NCI-H146 (cell line): ENCODE measurements around the gene FCN2.
"Not testable (repeated sequence)": the region's sequence is repeated elsewhere in the genome, so short reads cannot be mapped to it uniquely, and the experiment has no call there.

ENCODE experiments used
- DNase-seq: peaks from one replicate; lab custom pipeline; 2025; lab: John Stamatoyannopoulos, UW

FCN2 gene

DNA sequence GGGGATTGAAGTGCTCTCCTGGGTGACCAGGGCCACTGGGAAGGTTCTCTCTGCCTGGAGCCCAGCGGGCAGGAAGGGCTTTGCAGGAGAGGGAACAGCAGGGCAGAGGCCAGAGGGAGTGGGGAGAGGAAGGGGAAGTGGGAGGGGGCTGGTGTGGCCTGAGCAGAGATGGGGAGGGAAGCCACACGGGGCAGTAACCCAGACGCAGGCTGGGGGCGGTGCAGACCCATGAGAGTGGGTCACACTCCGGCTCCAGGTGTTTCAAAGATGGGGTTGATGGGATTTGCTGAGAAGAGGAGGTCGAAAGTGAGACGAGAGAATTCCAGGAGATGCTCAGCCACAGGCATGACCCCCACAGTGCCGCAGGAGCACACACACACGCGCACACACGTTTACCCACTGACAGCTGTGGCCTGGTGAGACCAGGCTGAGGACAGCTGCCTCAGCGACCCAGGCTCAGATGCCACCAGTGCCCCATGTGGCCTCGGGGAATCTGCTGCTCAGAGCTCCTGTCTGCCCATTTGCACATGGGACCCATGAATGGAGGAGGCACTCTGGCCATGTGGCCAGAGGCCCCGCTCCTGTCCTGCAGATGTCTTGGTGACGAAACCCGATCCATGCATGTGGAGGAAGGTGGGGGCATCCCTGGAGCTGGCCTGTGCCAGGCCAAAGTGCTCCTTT is 32.7 kb upstream of the FCN2 start:
- DNase-seq = no peak

DNA sequence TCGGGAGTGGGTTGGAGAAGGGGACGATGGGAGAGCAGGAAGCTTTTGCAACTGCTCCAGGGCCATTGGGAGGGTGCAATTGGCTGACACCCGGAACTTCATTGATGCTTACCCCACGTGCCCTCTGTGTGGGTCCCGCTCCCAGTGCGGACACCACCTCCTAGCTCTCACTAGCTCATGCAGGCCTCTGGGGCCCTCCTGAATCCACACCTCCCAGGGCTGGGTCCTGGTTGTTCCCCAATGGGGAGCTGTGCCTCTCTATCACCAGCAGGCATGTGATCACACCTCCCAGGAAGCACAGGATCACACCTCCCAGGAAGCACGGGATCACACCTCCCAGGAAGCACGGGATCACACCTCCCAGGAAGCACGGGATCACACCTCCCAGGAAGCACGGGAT is 32.1 kb upstream of the FCN2 start:
- DNase-seq = no peak

DNA sequence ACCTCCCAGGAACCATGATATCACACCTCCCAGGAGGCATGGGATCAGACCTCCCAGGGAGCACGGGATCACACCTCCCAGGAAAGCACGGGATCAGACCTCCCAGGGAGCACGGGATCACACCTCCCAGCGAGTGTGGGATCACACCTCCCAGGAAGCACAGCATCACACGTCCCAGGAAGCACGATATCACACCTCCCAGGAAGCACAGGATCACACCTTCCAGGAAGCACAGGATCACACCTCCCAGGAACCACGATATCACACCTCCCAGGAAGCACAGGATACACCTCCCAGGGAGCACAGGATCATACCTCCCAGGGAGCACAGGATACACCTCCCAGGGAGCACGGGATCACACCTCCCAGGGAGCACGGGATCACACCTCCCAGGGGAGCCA is 30.0 kb upstream of the FCN2 start:
- no peak for DNase-seq

DNA sequence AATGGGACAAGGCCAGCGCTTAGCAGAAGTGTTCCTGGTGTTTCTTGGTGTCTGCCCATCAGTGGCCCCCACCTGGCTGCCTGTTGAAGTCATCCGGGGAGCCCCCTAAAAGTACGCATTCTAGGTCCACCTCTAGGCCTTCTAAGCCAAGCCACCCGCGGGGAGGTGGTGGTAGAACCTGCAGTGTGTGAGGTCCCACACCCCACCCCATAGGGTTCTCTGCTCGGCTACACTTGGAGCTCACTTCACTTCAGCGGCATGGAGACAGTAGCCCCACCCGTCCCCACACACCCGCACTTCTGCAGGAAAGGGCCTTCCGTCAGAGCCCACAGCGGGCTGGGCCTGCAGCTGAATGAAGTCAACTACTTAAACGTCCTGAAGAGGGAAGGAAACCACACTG is 29.6 kb upstream of the FCN2 start:
- DNase-seq = no peak

DNA sequence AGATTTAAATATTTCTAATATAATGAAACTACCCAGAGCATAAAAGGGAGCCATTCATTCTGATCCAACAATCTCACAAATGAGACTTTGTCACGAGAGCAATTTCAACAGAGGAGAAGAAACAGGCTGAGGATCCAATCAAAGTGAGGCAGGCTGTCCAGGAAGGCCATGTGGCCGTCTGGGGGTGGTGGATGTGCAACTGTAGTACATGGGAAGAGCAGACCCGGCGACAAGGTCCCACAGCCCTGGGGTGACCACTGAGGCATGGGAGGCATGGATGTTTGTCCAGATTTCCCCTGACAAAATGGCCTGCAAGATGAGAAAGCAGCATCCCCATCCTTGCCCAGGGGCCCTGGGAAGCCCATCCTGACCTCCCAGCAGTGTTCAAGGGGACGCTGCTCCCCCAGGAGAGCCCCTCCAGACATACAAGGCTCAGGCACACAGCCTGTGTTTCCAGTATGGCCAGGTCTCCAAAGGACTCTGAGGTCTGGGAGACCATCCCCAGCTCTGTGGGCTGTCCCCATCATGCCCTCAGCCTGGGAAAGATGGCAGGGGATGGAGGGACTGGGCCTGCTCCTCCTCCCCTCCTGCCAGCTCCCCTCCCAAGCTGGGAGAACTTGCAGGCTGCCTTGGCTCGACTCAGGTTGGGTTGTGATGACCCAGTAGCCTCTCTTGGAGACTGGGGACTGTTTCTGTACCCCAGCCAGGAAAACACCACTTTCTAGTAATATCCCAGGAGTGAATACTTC is 27.5 kb upstream of the FCN2 start:
- DNase-seq = no peak

DNA sequence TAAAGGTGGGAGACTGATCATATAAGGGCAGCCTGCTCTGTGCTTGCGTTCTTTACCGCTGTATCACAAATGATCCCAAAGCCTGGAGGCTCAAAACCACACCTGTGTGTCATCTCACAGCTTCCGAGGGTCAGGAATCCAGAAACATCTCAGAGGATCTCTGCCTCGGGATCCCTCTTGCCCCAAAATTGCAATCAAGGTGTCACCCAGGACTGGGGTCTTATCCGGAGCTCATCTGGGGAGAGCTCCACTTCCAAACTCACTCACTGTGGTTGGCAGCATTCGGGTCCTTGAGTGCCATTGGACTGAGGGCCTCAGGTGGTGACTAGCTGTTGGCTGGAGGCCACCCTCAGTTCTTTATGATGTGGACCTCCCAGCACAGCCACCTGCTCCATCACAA is 26.7 kb upstream of the FCN2 start:
- DNase-seq = no peak

DNA sequence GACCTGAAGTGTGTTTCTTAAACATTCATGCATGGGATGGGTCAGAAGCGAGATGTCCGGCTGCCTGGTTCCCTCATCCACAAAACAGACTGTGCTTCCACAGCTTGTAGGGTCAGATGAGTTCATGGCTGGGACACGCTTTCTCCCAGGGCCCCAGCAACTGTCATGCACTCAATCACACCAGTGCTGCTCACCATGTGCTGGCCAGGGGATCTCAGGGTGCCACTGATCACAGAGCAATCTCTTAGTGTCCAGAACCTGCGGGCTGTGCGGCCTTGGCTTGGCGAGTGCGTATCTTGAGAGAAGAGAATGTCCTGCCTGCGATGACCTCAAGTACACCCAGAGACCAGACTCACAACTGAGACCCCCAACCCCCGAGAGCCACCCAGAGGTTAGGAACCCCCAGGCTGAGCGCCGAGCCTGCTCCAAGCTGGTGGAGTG is 26.0 kb upstream of the FCN2 start:
- DNase-seq = no peak

DNA sequence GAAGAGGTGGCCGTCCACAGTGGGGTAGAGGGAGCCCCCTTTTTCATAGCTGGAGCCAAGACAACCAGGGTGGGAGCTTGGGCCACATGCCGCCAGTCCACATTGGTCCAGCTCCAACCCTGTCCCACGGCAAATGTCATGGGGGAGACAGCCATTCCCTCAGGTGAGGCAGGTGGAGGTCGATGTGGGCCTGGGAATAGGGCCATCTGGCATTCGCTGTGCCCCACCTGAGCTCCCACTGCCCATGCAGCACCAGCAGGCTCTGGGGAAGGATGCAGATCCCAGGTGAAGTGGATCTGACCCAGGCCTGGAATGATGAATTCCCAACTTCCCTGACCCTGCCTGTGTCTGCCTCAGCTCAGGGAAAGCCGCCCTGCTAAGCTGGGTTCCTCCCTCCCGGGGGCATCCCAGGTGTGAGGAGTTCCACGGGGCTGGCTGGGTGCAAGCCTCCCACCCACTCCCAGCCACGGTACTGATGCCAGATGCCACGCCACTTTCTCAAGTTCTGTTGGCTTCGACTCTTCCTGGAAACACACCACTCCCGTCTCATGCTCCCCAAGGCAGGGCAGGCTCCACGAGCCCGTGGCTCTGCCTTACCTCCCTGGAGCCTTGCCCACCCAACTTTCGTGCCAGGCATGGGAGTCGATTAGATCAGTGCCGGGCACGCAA is 25.2 kb upstream of the FCN2 start:
- no peak for DNase-seq

DNA sequence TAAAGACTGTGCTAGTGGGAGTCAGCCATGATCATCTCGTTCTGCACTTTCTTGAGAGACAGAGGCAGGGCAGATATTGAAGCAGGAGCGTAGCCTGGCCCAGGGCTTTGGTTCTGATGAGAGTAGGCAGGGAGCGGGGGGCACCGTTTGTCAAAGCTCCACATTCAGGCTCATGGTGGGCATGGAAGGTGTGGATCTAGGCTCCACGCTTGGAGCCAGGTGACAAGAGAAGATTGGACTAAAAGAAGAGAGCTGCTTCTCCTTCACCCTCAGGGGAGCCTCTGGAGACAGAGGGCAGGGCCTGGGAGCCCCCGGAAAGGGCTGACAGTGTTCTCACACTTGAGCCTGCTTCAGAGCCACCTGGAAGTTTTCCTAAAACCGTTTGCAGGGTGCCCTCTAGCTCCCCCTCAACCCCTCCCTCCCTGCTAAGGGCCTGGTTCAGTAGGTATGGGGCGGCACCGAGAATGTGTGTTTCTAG is 24.7 kb upstream of the FCN2 start:
- no peak for DNase-seq

DNA sequence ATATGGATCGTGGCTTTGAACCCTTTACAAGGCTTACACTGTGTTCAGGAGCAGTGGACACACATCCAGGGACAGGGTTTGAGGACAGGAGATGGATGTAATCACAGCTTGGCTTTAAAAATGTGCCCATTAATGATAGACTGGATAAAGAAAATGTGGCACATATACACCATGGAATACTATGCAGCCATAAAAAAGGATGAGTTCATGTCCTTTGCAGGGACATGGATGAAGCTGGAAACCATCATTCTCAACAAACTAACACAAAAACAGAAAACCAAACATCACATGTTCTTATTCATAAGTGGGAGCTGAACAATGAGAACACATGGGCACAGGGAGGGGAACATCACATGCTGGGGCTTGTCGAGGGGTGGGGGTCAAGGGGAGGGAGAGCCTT is 23.2 kb upstream of the FCN2 start:
- not testable (repeated sequence) for DNase-seq

DNA sequence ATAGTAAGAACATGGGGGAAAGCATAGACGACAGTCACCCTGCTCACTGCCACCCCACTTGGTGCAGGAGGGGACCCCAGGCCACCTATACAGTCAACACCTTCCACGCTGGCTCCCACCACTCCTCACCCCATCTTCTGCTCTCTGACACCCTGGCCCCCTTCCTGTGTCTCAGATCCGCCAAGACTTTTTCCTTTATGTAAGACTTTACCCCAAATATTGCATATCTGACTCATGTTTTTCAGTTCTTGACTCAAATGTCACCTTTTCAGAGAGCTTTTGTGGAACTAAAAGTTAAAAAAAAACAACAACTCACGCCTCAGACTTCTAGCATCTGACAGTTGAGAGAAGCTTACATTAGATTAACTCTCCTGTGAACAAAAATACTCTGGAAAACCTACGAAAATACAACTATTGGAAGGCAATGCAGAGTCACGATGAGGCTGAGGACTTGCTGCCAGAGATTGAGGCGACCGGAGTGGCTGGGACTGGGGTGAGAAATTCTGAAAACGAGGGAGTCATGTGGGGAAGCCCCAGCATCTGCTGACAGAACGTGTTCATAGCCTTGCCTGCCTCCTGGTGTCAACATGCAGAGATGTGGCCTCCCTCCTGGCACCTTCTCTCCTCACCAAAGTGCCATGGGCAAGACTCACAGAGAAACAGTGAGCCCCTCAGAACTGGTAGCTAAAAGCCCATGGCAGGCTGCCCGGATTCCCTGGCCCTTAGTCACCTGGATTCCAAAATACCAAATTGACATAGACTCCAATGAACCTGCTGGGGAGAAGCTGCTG is 22.4 kb upstream of the FCN2 start:
- no peak for DNase-seq

DNA sequence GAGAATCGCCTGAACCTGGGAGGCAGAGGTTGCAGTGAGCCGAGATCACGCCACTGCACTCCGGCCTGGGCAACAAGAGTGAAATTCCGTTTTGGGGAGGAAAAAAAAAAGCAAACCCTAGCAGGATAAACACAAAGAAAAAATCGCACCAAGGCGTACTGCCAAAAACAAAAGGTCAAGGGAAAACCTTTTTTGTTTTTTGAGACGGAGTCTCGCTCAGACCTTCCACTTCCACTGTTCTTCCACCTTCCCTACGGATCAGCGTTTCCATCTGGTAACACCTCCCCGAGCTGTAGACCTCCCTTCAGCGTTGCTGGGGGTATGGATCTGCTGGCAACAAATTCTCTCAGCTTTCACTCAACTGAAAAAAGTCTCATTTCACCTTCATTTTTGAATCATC is 20.1 kb upstream of the FCN2 start:
- no peak for DNase-seq

DNA sequence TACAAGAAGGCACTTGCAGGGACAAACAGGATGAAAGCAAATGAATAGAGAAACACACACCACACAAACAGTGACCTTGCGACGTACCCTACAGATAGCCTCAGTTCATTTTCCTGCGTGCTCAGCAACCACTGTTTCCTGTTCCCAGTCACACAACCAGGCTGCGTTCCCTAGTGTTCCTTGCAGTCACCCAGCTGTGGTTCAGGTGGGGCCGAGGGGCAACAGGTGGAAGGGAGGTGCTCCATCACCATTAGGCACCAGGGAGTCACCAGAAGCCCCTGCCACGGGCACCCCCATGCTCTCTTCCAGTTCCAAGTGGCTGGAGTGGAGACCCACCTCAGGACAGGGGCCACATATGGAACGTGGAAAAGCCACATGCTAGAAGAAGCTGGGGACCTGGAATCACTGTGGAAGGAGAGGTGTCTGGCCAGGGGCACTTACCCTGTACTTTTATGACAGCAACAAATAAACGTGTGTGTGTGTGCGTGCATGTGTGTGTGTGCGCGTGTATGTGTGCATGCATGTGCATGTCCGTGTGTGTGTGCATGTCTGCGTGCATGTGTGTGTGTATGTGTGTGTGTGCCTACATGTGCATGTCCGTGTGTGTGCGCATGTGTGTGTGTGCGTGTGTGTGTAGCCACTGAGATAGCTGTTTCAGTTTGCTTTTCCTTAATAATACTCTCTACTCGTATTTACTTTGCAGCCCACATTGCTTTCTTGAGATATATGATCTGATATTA is 18.8 kb upstream of the FCN2 start:
- no peak for DNase-seq

DNA sequence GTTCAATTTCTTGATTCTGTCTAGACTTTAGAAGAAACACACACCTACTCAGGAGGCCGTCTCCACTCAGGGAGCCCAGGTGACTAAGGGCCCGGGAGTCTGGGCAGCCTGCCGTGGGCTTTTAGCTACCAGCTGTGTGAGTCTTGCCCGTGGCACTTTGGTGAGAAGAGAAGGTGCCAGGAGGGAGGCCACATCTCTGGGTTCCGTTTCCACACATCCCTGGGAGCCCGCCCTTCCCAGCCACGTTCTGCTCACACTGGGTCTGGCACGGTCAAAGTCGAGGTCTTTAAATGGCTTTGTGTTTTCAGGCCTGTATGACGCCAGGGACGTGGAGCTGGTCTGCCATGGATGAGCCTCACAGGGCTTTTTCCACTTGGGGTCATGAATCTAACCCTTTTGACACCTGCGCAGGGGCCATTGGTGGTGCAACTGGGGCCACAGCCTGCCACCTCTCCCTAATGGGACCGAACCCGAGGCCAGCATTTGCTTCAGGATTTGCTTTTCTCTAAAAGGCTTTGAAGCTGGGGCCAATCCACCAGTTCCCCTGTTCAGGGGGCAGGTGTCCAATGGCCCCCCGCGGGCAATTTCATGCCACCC is 17.2 kb upstream of the FCN2 start:
- DNase-seq = no peak

DNA sequence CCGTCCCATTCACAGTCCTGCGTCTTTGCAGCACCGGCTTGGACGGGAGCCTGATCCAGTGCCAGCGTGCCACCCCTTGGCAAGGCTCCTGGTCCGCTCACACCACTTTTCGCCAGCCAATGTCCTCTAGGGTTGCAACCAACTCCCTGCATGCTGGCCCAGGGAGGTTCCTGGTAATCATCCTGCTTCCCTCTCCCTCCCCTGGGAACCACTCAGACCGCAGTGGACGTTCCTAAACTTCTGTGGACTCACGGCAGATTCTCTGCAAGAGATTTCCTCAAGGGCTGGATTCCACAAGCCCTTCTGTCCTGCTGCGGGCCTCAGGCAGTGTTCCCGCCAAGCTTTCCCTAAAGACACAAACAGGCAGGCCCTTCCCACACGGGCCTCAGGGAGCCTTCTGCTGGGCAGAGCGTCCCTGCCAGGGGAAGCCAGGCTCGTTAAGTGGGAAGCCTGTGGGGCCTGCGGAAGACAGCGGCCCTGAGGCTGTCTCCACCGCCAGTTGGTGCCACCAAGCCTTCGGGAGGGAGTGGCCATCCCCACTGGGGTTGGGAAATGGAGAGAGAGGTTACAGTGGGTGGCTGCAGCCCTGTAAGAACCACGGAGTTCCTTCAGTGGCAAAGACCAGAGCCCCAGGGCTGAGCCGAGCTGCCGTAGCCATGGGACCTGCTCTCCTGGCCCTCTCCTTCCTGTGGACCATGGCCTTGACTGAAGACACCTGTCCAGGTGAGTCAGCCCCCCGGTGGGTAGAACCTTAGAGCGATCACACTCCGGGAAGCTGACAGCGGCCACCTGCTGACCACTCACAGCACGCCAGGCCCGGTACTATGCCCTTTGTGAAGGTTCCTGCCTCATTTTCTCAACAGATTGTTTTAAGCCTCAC is 16.4 kb upstream of the FCN2 start:
- DNase-seq = no peak

DNA sequence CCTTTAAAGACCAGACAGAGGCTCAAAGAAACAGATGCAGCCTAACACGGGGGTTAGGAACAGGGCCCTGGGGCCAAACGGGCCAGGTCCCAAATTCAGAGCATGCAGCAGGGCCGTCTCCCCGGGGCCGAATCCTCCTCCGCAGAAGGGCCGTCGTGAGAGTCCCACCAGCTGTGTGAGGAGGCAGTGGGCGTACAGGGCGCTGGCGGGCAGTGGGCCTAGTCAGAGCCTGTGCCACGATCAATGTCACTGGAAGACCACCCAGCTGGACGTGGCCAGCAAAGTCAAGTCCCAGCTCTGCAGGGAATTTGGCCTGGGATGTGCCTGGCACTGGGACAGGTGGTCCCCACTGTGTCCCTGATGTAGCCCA is 15.8 kb upstream of the FCN2 start:
- DNase-seq = no peak

DNA sequence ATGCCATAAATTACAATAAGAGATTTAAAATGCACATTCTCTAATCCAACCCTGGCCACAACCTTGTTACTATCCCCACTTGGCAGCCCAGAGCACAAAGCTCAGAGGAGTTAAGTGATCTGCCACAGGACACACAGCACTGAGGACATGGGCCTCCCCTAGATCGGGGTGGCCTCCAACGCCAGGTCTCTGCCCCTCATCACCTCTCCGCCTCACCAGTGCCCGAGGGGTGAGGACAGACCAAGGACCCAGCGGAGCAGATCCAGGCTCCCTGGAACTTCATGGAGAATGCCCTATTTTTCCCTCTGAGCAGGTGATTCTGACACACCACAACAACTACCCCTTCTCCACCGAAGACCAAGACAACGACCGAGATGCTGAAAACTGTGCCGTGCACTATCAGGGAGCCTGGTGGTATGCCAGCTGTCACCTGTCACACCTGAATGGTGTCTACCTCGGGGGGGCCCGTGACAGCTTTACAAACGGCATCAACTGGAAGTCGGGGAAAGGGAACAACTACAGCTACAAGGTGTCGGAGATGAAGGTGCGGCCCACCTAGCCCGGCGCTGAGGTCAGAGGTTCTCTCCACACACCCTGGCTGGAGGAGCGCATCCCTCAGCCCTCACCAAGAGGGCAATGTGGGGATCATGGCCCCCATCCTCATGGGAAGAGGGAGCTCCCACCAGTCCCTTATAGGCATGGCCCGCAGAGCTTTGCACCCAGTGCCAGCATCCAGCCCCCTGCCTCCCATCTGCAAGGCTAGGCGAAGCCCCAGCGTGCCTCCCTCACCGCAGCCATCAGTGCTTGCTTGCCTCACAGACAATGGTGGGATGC is 12.5 kb upstream of the FCN2 start:
- DNase-seq = no peak

DNA sequence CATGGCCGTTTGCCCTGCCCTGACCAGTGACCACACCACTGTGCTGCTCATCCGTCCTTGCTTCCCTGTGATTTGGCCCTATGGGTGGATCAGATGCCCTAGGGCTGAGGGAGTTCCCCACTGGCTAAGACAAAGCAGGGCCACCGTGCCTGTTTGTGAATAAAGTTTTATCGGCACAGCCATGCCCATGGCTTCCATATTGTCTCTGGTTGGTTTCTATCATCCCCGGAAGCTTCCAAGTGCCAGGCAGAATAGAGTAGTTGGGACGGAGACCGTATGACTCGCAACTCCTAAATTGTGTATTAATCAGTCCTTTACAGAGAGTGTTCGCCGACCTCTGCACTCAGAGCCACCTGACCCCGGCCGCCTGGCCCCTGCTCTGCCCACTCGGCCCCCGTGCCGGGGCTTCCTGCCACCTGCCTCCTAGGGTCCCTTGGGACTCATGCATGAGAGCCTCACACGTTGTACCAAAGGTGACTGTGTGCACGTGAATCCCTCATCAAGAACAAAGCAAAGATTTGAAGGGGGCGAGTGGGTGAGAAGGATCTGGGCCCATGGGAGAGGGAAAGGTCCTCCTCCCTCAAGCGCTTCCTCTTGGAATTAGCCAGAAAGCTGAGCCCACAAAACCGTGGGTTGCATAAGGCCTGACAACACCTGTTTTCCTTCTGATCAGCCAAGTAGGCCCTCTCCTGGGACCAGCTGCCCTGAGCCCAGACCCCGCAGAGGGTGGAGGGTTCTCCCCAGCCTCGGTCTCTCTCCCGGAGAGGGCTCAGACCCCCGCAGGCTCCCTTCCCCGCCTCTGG is 11.7 kb upstream of the FCN2 start:
- DNase-seq = no peak
